RWPE1 (cell line): Measurements from ENCODE around the gene PVALB.

Experiments used
- CTCF ChIA-PET: fragments of 350-600 bp; sonication (Branson Sonifier 250); formaldehyde crosslinking; extraction: SDS; loops from one replicate; lab custom pipeline; 2021; lab: Yijun Ruan, JAX
- POLR2A ChIA-PET: fragments of 400-600 bp; formaldehyde crosslinking; extraction: SDS; loops from one replicate; lab custom pipeline; 2020; ENCODE audit warnings: antibody characterized with exemption; ENCODE audit not compliant: low non-redundant PET; lab: Yijun Ruan, JAX
- DNase-seq: peaks from one replicate; pipeline ENCODE4 v3.0.0; 2012; ENCODE audit warnings: low spot score
- H3K27ac ChIP-seq: fragments of 450-650 bp; 2 replicates; pipeline ENCODE4 v1.5.1; 2017
- CTCF ChIP-seq: fragments of 450-650 bp; conservative IDR thresholded peaks from 2 replicates; pipeline ENCODE4 v1.5.1; 2017; ENCODE audit warnings: low read depth, mild to moderate bottlenecking

PVALB gene

GRCh38 chr22:36816636-36817524 lies at the start of gene PVALB:
Gene PVALB (minus strand): TSS chr22:36817035. CDS start chr22:36817005, 30 bp downstream.
- no peak for TF ChIP-seq CTCF
- CTCF ChIA-PET = interaction anchor here (0.6 kb wide), 1 partner anchor 790 kb away, joined by 4 read pairs; no protein-coding TSS in a partner anchor
- H3K27ac ChIP-seq = no peak within 1 kb of the TSS
- peak; percentile 27 for DNase-seq
- POLR2A ChIA-PET = no interaction called here

- no peak for TF ChIP-seq CTCF
- H3K27ac ChIP-seq = no peak overlapping the region
Observed at GRCh38 chr22:36865346-36865745, 48.5 kb upstream of the PVALB start.

GRCh38 chr22:36864454-36865215 lies 47.8 kb upstream of the PVALB start:
- CTCF ChIA-PET = interaction anchor here (0.6 kb wide), 1 partner anchor 8 kb away, joined by 3 read pairs; no protein-coding TSS in a partner anchor
- no peak for TF ChIP-seq CTCF
- no peak overlapping the region for H3K27ac ChIP-seq
- no peak for DNase-seq
- POLR2A ChIA-PET = no interaction called here

More at GRCh38 chr22:36865346-36865745, 48.5 kb upstream of the PVALB start:
- CTCF ChIA-PET = interaction anchor here (0.6 kb wide), 1 partner anchor 8 kb away, joined by 3 read pairs; no protein-coding TSS in a partner anchor
- DNase-seq = no peak
- POLR2A ChIA-PET = no interaction called here

- TF ChIP-seq CTCF = no peak
- no peak overlapping the region for H3K27ac ChIP-seq
- ChIA-PET POLR2A (no interaction called here), CTCF (no interaction called here)
- no peak for DNase-seq
Observed at GRCh38 chr22:36863979-36864378, 47.1 kb upstream of the PVALB start.

- POLR2A ChIA-PET = no interaction called here
- no peak overlapping the region for H3K27ac ChIP-seq
- no peak for DNase-seq
- TF ChIP-seq CTCF = no peak
- CTCF ChIA-PET = no interaction called here
Observed at GRCh38 chr22:36863281-36863680, 46.4 kb upstream of the PVALB start.
